GM21381 (cell line): Measurements from ENCODE around the gene LHX3.
"Not testable (repeated sequence)": the region's sequence is repeated elsewhere in the genome, so short reads cannot be mapped to it uniquely, and the experiment has no call there.

Source experiments
- ATAC-seq: cut with Tn5 transposase; IDR thresholded peaks from one replicate; pipeline ENCODE4 v1.9.1; 2021; ENCODE audit warnings: mild to moderate bottlenecking, moderate library complexity; ENCODE audit not compliant: unreplicated experiment

The LHX3 gene

DNA sequence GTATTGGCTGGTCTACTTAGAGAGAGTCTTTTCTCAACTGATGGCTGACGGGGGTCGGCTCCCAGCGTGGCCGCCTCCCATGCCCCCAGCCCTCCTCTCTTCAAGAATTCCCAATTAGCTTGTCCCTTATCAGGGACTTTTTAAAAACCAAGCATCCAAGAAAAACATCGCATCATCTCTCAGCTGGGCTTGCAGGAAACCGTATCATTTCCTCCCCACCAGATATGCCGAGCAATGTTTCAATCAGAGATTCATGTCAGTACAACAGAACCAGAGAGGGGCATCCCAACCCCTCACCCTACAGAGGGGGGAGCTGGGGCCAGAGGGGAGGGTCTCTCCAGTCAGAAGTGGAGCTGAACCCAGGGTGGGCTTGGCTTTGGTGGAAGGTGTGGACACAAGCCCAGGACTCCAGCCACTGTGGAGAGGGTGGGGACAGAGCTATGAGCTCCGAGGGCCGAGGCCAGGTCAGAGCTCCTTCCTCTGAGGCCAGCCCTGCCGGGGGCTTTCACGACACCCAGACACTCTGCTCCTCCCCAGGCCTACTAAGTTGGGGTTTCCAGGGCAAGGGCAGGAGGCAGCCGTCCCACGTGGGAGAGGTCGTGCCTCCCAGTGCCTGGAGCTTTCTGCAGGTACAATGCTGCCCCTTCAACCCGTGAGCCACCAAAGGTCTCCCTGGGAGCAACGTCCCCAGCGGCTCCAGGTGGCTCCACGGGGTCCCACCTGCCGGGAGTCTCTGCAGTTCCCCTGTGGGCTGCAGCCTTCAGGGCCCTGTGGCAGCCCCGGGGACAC lies 47.3 kb downstream of the LHX3 start:
- no peak for ATAC-seq

DNA sequence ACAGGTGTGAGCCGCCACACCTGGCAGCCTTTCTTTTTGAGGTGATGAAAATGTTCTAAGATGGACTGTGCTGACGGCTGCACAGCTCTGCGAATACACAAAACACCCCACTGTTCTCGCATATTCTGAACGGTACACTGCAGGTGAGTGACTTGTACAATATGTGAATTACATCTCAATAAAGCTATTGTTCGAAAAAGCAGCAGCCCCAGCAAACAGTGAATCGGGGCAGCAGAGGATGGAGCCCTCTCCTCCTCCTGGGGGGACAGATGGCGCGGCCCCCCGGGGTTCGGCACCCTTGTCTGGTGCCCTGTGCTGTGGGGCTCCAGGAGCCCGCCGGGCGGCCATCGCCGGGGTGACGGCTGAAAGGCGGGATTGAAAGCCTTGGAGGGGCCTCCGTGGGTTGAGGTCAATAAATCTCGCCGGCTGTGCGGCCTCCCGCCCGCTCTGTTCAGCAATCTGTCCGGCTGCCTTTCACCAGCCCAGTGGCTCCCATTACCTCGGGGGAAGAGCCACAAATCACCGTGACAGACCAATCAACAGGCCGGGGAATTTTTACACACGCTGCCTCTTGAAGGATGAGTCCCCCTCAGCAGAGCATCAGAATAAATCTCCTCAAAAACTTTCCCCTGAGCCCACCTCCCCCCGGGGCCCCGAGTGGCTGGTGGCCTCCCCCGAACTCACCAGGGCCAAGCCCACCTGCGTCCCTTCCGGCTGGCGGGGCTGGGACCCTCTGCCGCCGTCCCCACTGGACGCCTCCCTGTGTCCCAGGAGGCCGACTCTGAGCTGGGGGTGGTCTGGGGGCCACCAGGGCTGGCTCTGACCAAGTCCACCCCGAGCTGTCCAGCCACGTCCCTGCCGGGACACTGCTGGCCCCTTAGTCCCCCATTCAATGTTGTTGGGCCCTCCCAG lies 48.5 kb downstream of the LHX3 start:
- no peak for ATAC-seq

DNA sequence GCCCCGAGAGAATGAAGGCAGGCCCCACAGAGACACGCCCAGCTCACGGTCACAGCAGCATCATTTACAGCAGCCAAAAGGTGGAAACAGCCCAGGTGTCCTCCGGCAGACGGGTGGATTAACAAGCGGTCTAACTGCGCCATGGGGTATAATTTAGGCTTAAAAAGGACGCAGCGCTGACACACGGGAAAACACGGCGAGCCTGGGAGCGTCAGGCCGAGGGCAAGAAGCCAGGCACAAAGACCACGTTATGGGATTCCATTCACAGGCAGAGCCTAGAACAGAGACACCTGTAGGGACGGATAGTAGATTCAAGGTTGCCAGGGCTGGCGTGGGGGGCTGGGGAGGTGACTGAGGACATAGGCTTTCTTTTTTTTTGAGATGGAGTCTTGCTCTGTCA lies 49.4 kb downstream of the LHX3 start:
- no peak for ATAC-seq

DNA sequence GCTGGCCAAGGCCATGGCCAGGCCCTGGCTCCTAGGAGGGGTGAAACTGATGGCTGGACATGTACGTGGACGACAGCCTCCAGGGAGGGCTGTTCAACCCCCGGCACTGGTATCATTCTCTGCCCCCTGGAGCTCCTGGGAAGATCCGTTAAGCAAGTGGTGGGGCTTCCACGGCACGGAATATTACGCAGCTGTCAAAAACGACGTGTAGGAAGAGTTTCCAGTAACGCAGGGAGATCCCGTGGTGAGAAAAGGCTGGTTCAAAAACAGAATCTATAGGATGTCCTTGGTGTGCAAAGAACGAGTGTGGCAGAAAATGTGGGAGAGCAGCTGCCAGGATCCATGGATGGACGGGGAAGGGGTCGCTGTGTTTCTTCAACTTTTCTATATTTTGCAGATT lies 50.0 kb downstream of the LHX3 start:
- no peak for ATAC-seq

DNA sequence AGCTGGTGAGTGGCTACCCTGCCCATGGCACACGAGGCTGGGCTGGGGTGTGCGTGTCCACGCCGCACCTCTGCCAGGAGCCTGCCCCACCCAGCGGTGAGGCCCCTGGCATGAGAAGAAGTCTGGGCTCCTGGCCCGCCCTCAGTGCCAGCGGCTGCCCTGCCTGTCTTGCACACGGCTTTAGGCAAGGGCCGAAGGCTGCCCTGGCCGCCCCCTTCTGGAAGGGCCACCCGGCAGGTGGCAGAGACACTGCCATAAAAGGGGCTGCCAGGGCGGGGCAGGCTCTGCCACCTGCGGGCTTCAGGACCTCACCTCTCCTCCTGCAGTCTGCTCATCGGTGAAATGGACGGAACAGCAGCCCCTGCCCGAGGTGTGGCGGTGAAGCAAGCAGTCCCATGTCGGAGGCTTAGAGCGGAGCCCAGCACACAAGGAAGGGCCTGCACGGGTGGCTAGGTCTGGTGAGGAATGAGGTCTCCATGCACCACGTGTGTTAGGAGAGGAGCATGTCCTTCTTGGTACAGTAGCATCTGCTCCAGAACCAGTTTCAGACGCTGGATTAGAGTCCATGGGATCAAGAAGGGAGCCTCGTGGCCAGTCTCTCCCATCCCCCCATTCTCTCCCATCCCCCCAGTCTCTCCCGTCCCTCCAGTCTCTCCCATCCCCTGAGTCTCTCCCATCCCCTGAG lies 51.4 kb downstream of the LHX3 start:
- no peak for ATAC-seq

DNA sequence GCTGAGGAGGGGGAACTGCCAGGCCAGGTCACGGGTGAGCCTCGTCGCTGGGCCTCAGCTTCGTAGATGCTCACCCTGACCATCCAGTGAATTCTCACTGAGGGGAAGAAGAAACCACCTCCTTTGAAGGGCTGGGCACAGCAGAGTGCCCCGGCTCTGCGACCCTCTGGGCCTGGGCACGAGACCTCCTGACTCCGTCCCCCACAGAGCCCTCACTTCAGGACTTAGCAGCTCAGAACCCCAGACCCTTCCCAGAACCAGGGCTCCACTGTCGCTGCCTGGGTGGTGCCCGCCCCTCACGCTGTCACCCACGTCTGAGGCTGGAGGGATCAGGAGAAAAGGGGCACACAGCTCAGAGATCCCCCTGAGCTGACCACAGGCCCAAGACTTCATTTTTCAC lies 52.0 kb downstream of the LHX3 start:
- no peak for ATAC-seq

DNA sequence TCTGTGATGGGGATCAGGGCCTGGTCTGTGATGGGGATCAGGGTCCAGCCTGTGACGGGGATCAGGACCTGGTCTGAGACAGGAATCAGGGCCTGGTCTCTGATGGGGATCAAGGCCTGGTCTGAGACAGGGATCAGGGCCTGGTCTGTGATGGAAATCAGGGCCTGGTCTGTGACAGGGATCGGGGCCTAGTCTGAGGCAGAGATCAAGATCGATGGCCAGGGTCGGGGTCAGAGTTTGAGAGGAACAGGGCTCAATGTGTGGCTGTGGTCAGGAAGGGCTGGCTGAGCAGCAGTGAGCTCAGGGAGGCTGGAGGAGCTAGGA lies 52.4 kb downstream of the LHX3 start:
- no peak for ATAC-seq

DNA sequence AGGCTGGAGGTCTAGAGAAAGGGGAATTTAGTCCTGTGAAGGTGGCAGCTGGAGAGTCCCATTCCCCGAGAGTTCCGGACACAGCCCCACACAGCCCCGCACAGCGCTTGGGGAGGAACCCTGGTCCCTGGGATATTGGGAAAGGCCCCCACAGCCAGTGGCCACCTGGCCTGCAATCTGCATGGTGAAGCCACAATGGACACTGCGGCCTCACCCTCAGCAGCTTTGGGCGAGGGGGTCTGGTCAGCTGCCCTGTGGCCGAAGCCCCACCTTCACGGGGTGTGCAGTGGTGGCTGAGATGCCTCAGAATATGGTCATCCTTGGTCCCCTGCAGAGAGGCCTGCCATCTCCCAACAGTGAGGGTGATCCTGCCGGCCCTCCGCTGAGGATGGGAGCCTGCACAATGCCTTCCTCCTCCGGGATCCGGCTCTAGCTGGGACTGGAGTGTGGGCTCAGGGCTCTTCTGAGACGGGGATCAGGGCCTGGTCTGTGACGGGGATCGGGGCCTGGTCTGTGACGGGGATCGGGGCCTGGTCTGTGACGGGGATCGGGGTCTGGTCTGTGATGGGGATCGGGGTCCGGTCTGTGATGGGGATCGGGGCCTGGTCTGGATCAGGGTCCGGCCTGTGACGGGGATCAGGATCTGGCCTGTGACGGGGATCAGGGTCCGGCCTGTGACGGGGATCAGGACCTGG lies 52.9 kb downstream of the LHX3 start:
- ATAC-seq, result no peak

DNA sequence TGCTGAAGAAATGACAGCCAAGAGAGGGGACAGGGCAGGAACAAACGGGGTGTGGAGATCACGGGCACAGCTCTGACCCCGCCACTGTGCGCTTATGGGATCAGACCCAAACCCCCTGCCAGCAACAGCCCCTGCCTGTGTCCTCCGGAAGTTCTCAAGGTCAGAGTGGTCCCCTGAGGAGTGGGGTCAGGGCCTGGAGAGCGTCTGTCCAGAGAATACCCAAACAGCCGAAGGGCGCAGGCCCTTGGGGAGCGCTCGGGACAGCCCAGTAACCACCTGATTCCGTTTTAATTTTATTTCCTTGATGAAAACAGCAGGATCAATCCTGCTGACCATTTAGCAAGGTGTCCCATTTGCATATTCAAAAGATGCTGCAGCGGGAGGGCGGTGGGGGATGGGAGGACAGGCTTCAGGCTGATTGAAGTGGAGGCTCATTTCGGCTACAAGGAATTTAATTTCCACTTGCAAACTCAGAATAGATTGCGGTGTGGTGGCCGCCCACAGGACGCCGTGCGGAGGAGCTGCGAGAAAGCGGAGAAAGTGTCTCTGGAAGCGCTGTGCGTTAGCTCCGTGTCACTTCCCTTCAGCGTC lies 53.6 kb downstream of the LHX3 start:
- ATAC-seq, result no peak

DNA sequence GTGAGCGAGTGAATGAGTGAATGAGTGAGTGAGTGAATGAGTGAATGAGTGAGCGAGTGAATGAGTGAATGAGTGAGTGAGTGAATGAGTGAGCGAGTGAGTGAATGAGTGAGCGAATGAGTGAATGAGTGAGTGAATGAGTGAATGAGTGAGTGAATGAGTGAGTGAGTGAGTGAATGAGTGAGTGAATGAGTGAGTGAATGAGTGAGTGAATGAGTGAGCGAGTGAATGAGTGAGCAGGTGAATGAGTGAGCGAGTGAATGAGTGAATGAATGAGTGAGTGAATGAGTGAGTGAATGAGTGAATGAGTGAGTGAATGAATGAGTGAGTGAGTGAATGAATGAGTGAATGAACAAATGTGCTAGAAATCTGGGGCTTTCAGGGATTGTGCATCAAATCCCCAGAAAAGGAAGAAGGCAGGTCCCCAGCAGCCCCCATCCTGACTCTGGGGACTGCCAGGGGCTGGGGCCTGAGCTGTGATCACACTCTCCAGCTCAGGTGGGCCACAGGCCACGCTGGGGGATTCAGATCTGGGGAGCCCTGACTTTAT lies 54.2 kb downstream of the LHX3 start:
- ATAC-seq, result not testable (repeated sequence)

DNA sequence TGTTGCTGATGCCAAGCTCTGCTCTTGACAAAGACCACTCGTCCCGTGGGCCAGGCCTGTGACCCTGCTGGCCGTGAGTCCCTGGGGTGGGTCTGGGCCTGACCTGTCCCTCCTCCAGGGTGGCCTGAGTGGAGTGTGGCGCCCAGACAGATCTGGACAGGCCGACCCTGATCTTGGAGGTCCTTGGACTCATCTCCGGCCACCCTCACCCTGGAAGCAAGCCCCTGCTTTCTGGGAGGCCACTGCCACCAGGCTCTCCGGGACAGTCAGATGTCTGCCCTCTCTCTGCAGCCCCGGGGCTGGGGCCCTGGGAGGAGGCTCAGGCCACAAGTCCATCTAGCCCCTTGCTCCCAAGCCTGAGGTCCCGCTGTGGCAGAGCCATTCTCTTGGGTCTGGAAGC lies 55.1 kb downstream of the LHX3 start:
- no peak for ATAC-seq

DNA sequence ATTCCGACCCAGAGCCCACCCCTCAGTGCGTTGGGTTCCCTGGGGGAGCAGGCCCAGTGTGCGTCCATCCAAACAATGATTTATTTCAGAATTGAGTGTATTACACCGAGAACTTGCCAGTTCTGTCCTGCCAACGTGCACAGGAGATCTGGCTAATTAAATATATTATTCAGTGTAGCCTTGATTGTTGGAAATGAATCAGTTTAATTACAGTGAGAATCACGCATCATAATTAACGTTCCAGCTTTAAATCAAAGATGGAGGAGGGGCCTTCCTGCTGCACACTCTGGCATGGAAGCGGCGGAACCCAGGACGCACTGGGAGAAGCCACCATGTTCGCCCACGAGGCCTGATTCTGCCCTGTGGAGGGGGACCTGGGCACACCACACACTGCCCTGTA lies 55.6 kb downstream of the LHX3 start:
- no peak for ATAC-seq

DNA sequence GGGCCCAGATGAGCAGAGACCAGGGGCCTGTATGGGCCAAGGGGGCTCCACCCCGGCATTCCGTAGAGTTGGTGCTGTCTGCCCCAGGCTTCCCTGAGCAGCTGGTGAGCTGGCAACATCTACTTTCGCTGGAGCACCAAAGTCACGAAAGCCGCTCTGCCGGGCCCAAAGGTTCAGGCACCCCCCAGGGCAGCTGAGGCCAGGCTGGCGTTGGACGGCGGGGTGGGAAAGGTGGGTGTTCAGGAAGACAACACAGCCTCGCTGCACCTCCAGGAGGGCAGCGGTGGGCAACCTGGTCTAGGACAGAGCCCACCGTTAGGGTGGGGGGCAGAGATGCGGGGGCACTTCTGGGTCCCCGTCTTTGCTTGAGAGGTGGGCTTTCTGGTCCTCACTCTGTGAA lies 56.2 kb downstream of the LHX3 start:
- no peak for ATAC-seq

DNA sequence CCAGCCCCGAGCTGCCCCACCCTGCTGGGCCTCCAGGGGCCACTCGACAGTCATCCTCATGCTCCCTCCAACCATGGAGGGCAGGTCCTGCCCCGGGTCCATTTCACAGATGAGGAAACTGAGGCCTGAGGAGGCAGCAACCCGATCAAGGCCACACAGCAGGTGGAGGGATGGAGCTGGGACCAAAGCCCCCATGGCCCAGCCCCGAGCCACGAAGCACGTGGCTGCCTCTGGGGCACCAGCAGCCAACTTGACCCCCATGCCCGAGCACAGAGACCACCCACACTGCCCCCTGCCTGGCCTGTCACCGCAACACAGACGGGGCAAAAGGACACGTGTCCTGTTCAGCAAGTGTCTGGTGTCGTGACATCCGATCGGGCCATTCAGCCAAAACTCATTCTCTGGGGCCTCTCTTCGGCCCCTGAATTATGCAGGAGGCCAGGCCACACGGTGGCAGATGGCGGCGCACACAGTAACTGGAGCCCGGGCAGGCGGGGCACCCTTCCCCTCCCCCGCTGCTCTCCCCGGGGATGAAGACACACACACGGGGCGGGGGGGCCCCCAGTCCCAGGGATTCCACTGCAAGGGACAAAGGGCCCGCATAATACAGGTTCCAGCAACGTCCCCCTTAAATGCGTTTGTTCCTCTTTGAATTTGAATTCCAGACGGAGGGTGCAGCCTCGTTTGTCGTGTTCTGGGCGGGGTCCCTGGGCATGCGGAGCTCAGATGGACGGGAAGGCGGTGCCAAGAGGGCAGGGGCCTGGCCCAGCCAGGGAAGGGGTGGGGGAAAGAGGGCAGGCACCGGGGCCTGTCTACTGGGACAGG lies 56.8 kb downstream of the LHX3 start:
- no peak for ATAC-seq

DNA sequence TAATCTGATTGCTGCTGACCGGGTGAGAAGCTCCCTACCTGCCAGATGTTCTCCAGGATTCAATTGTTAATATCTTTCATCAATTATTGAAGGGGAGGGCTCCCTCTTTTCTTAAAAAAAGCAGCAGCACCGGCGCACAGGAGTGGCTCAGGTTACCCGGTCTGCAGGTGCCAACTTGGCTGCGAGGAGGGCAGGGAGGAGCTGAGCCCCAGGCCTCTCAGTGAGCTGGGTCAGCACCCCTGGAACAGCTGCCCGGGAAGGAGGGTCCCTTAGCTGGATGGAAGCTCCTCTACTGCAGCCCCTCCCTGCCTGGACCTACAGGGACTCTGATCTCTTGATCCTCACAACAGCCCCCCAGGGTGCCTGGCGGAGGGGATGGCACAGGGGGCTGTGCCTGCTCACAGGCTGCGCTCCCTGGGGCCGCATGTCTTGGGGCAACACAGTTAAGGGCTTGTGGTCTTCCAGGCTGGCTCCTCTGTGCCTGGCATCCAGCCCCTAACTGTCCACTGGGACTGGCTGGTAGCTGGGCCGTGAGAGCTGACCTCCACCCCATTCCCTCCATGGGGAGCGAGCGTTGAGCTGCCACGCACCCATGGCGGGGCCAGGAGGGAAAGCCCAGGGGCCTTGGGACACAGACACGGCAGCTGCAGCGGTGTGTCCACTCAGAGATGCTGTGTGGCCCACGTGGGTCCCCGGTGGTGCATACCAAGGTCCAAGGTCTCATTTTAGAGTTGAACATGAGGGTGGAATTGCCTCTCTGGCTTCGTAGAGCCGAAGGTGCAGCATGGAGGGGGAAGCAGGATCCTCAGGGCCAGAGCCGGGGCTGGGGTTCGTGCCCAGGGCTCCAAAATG lies 57.7 kb downstream of the LHX3 start:
- no peak for ATAC-seq
